ENCODE data around the gene CFAP410. TPM values are rescaled to one million over a fixed set of nuclear protein-coding genes. Genes with fewer than 3 reads are reported as not detected.

The CFAP410 gene
- total and polyA plus RNA-seq, 8 donors = 16.5 to 31.5 (median 21.1) TPM

DNA sequence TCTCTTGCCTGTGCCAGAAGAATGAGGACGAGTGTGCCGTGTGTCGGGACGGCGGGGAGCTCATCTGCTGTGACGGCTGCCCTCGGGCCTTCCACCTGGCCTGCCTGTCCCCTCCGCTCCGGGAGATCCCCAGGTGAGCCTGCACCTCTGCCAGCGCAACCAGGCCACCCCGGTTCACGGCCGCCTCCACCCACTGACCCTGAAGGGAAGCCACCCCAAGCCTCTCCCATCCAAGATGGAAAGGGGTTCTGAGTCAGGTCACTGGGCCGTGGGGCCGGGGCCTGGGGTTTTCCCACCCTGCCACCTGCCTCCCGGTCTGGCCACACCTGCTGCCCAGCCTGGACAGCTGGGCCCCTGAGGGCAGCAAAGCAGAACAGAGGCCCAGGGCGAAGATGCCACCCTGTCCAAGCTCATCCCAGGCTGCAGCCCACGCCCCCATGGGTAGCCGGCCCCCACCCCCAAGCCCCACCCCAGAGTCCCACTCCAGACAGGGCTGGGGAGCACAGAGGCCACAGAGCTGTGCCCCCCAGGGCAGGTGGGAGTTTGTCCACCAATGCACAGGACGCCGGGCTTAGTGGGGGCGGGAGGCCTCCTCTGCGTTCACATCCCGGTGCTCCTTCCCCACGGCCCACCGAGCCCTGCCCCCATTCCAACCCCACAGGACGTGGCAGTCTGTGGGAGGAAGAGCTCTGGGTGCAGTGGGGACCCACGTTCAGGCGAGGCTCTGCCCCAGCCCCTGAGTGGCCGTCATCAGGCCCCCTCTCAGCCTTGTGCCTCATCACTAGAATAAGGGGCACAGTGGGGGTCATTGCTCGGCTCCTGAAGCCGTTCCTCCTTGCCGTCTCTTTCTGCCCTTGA lies 47.9 kb downstream of the CFAP410 start:
- Histone ChIP-seq H3K4me3 (no peak overlapping the region), H3K27ac (no peak overlapping the region), H3K27me3 (peaks cover 0 to 54% of the 10 kb centered on the region in 2 donors), H3K4me1 (no peaks in the 10 kb centered on the region), H3K36me3 (no peaks in the 10 kb centered on the region), H3K9me3 (no peaks in the 10 kb centered on the region)
- TF ChIP-seq, protein P1, sequence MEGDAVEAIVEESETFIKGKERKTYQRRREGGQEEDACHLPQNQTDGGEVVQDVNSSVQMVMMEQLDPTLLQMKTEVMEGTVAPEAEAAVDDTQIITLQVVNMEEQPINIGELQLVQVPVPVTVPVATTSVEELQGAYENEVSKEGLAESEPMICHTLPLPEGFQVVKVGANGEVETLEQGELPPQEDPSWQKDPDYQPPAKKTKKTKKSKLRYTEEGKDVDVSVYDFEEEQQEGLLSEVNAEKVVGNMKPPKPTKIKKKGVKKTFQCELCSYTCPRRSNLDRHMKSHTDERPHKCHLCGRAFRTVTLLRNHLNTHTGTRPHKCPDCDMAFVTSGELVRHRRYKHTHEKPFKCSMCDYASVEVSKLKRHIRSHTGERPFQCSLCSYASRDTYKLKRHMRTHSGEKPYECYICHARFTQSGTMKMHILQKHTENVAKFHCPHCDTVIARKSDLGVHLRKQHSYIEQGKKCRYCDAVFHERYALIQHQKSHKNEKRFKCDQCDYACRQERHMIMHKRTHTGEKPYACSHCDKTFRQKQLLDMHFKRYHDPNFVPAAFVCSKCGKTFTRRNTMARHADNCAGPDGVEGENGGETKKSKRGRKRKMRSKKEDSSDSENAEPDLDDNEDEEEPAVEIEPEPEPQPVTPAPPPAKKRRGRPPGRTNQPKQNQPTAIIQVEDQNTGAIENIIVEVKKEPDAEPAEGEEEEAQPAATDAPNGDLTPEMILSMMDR (IDR thresholded peaks at IDR 0.05) = no peak
- DNase-seq (peak in 1 of 4 donors; percentile 76), ATAC-seq (no peak)
- intact Hi-C loops (cut with DNase I) = no loop called here

DNA sequence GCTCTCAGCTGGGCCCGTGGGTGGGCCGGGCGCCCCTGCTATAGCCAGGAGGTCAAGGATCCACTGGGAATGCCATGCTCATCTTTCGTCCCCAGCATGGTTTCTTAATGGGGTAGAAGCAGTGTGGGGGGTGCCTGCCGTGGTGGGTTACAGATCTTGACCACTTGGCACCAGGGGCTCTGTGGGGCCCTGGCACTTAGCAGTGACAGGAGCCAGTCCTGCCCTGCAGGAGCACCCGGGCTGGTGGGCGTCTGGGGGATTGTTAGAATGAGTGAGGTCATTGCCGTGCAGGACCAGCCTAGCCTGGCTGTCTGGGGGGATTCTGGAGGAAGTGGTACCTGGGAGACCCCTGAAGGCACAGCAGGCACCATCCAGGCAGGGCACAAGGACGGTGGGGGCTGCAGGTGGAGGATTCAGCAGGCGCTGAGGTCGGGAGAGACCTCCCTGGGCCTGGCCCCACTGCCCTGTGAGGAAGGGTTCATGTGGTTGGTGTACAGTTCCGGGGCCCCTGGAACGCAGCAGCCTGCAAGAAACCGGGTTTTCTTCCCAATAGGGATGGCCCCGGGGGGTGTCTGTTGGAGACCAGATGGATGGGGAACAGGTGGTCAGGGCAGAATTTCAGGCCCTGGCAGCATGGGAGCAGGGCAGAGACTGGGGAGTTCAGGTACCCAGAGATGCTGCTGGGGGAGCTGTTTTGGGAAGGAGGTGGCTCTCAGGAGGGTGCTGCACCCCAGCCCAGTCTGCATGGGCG lies 48.7 kb downstream of the CFAP410 start:
- Histone ChIP-seq H3K27ac (no peak overlapping the region), H3K36me3 (no peaks in the 10 kb centered on the region), H3K9me3 (no peaks in the 10 kb centered on the region), H3K27me3 (peaks cover 5 to 54% of the 10 kb centered on the region in 2 donors), H3K4me1 (peaks cover 0 to 5% of the 10 kb centered on the region in 2 donors), H3K4me3 (no peak overlapping the region)
- ATAC-seq = no peak
- TF ChIP-seq, protein P1 (IDR thresholded peaks at IDR 0.05) = no peak
- intact Hi-C loops (cut with DNase I) = no loop called here
- DNase-seq = peak in 1 of 4 donors; percentile 48

DNA sequence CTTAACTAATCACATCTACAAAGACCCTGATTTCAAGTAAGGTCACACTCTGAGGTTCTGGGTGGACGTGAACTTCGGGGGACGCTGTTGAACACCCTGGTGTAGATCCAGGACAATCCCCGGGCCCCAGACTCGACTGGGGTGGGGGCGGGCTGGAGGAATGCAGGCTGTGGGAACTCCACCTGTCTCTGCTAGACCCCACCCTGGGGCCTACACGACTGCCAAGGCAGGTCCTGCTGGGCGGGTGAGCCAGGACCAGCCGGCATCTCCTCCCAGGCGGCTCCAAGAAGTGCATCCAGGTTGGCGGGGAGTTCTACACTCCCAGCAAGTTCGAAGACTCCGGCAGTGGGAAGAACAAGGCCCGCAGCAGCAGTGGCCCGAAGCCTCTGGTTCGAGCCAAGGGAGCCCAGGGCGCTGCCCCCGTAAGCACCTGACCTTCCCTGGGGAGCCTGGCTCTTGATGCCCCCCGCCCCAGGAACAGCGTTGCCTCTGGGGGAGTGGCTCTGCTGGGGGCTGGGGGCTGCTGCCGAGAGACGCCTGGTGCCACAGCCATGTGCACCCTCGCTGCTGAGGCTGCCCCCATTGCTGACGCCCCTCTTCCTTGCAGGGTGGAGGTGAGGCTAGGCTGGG lies 49.7 kb downstream of the CFAP410 start:
- ATAC-seq = no peak

DNA sequence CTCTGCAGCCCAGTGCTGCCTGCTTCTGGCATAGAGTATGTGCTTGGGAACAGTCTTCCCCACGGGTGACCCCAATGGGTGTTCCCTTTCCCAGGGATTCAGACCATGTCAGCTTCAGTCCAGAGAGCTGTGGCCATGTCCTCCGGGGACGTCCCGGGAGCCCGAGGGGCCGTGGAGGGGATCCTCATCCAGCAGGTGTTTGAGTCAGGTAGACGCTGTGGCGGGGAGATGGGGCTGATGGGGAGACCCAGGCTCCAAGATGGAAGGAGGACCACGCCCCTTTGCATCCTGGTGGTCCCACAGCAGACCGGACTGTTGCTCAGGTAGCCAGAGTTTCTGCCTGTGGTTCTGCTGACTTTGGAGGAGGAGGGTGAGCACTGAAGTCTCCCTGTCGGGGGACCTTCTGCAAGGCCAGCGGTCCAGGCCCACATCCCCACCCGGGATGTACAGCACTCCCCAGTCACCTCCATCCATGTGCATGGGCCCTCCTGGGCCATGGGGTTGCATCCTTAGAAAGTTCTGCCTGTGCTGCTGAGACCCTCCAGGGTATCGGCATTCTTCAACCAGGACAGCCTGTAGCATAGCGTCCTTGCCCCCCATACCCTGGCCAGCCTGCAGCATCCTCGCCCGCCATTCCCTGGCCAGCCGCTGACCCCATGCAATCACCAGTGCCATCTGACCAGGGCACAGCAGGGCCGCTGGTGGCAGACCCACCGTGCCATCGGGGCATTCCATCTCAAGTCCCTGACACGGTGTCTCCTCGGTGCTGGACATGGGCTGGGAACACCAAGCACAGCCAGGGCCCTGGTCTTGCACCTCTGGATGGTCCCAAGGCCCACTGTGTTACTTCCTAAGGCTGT lies 50.7 kb downstream of the CFAP410 start:
- H3K27ac ChIP-seq = no peak overlapping the region

More for the DNA sequence above, 49.7 kb downstream of the CFAP410 start:
- H3K9me3 ChIP-seq = no peaks in the 10 kb centered on the region
- intact Hi-C loops (cut with DNase I) = no loop called here
- H3K27ac ChIP-seq = no peak overlapping the region
- TF ChIP-seq, protein P1 (IDR thresholded peaks at IDR 0.05) = no peak
- H3K4me3 ChIP-seq = no peak overlapping the region
- peak in 1 of 4 donors; percentile 59 for DNase-seq
- H3K27me3 ChIP-seq = peaks cover 7 to 54% of the 10 kb centered on the region in 2 donors
- H3K36me3 ChIP-seq = no peaks in the 10 kb centered on the region
- peaks cover 0 to 6% of the 10 kb centered on the region in 2 donors for H3K4me1 ChIP-seq

More for the DNA sequence above, 50.7 kb downstream of the CFAP410 start:
- Histone ChIP-seq H3K36me3 (no peaks in the 10 kb centered on the region), H3K4me3 (no peak overlapping the region), H3K4me1 (peaks cover 0 to 6% of the 10 kb centered on the region in 2 donors), H3K27me3 (peaks cover 7 to 52% of the 10 kb centered on the region in 2 donors), H3K9me3 (no peaks in the 10 kb centered on the region)
- TF ChIP-seq, protein P1 (IDR thresholded peaks at IDR 0.05) = no peak
- intact Hi-C loops (cut with DNase I) = no loop called here
- ATAC-seq = no peak
- peak in 1 of 4 donors; percentile 56 for DNase-seq
